ENCODE results near the gene LCOR.

GRCh38 chr10:97030894-97031293, 198.8 kb downstream of the LCOR start:
- TF ChIP-seq, protein P1, sequence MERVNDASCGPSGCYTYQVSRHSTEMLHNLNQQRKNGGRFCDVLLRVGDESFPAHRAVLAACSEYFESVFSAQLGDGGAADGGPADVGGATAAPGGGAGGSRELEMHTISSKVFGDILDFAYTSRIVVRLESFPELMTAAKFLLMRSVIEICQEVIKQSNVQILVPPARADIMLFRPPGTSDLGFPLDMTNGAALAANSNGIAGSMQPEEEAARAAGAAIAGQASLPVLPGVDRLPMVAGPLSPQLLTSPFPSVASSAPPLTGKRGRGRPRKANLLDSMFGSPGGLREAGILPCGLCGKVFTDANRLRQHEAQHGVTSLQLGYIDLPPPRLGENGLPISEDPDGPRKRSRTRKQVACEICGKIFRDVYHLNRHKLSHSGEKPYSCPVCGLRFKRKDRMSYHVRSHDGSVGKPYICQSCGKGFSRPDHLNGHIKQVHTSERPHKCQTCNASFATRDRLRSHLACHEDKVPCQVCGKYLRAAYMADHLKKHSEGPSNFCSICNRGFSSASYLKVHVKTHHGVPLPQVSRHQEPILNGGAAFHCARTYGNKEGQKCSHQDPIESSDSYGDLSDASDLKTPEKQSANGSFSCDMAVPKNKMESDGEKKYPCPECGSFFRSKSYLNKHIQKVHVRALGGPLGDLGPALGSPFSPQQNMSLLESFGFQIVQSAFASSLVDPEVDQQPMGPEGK (CRISPR knock-in tag; IDR thresholded peaks at IDR 0.05; ENCODE audit: borderline replicate concordance), result no peak
- TF ChIP-seq TCF4 (CRISPR knock-in tag; IDR thresholded peaks at IDR 0.05; ENCODE audit: borderline replicate concordance) (no peak), ESRRG (CRISPR knock-in tag; IDR thresholded peaks at IDR 0.05) (no peak), PPARA (CRISPR knock-in tag; IDR thresholded peaks at IDR 0.05; ENCODE audit: borderline replicate concordance) (no peak), CSDC2 (CRISPR knock-in tag; IDR thresholded peaks at IDR 0.05) (no peak), ZC3H10 (CRISPR knock-in tag; IDR thresholded peaks at IDR 0.05) (no peak), RARB (CRISPR knock-in tag; IDR thresholded peaks at IDR 0.05) (no peak)

Data from SK-N-SH treated with all-trans-retinoic acid at 6 μM for 48 hours (cell line).